ENCODE results near the gene C11orf52. TPM values are rescaled to one million over a fixed set of nuclear protein-coding genes. Genes with fewer than 3 reads are reported as not detected.

C11orf52 gene
- total and polyA plus RNA-seq, 2 of the 4 experiments (the other 2 are of a cell fraction), result 0.90 to 1.1 TPM

GRCh38 chr11:111906680-111907079 lies 12.0 kb upstream of the C11orf52 start:
- Histone ChIP-seq H3K23ac (ENCODE audit: low read depth, low read length) (no peak overlapping the region), H4K5ac (ENCODE audit: low read depth, low read length) (no peak overlapping the region), H2BK5ac (ENCODE audit: low read depth, low read length, poor library complexity, severe bottlenecking) (no peak overlapping the region), H3K4me2 (ENCODE audit: low read depth, low read length) (no peak overlapping the region), H3K4me1 (ENCODE audit: control insufficient read depth, insufficient read depth, low read length) (peaks cover 13% of the 10 kb centered on the region), H3K79me1 (ENCODE audit: low read depth in 1 of 2, low read length in 2 of 2) (peaks cover 0 to 8% of the 10 kb centered on the region in 2 experiments; a peak in 1 of 4 replicates), H2AK5ac (ENCODE audit: low read depth, low read length) (no peak overlapping the region), H4K91ac (ENCODE audit: insufficient read depth, low read depth, low read length) (no peak overlapping the region), H3K4ac (ENCODE audit: low read depth, low read length) (no peak overlapping the region), H3K18ac (ENCODE audit: low read depth, low read length) (no peak overlapping the region), H2AK9ac (replicated peaks; ENCODE audit: low read depth, low read length, poor library complexity) (no peak overlapping the region), H3K9me3 (ENCODE audit: control insufficient read depth, insufficient read depth, low read length) (no peaks in the 10 kb centered on the region), H3K14ac (replicated peaks; ENCODE audit: low read depth, low read length) (no peak overlapping the region), H3K9ac (ENCODE audit: low read depth, low read length) (no peak overlapping the region), H3K36me3 (ENCODE audit: control insufficient read depth, insufficient read depth, low read length) (no peaks in the 10 kb centered on the region), H2BK20ac (ENCODE audit: low read depth, low read length) (no peak overlapping the region; the same call in 1 of the 2 replicates), H3K56ac (ENCODE audit: extremely low read depth, insufficient read depth, low read length) (no peak overlapping the region), H2BK15ac (ENCODE audit: low read depth, low read length) (no peak overlapping the region), H2BK120ac (ENCODE audit: low read depth, low read length) (no peak overlapping the region), H4K20me1 (ENCODE audit: insufficient read depth, low read length) (no peaks in the 10 kb centered on the region), H4K8ac (ENCODE audit: low read depth in 2 of 2, low read length in 2 of 2) (no peak overlapping the region), H3K9me1 (ENCODE audit: insufficient read depth, low read length) (no peaks in the 10 kb centered on the region), H3K27ac (ENCODE audit: insufficient read depth, low read length) (no peak overlapping the region), H3K4me3 (ENCODE audit: insufficient read depth, low read depth, low read length) (no peak overlapping the region), H2AFZ (replicated peaks; ENCODE audit: low read length, poor library complexity) (no peak overlapping the region), H3K27me3 (ENCODE audit: control insufficient read depth, insufficient read depth, low read length) (no peaks in the 10 kb centered on the region; the same call in 1 of the 2 replicates)
- no TSS peak for BruUV-seq (replicated peaks)
- no CpG with 5 or more reads among the region's 1 CpG for whole genome bisulfite sequencing, 2 experiments (ENCODE audit: extremely low coverage in 2 of 2, insufficient read length in 1 of 2)
- POLR2A ChIA-PET (ENCODE audit: unreplicated experiment), result no interaction called here
- intact Hi-C loops (cut with micrococcal nuclease), result no loop called here
- TF ChIP-seq FOS (IDR thresholded peaks at IDR 0.05; ENCODE audit: low read depth, low read length) (no peak), CHD1 (IDR thresholded peaks at IDR 0.05; ENCODE audit: low read depth, low read length) (no peak), POLR2A (IDR thresholded peaks at IDR 0.05; ENCODE audit: low read depth, low read length) (no peak), MAFK (IDR thresholded peaks at IDR 0.05; ENCODE audit: low read depth, low read length) (no peak), RAD21 (IDR thresholded peaks at IDR 0.05; ENCODE audit: low read length) (no peak), RFX5 (IDR thresholded peaks at IDR 0.05; ENCODE audit: low read depth, low read length) (no peak), BHLHE40 (IDR thresholded peaks at IDR 0.05; ENCODE audit: low read depth, low read length) (no peak), MXI1 (IDR thresholded peaks at IDR 0.05; ENCODE audit: borderline replicate concordance, low read depth, low read length) (no peak), MAZ (IDR thresholded peaks at IDR 0.05; ENCODE audit: borderline replicate concordance, low read depth, low read length) (no peak), ELK1 (IDR thresholded peaks at IDR 0.05; ENCODE audit: borderline replicate concordance, low read depth, low read length) (no peak), NFE2L2 (IDR thresholded peaks at IDR 0.05; ENCODE audit: low read depth, low read length) (no peak), RCOR1 (IDR thresholded peaks at IDR 0.05; ENCODE audit: insufficient replicate concordance, low read length) (no peak), SMC3 (IDR thresholded peaks at IDR 0.05; ENCODE audit: low read depth, low read length) (no peak)
- TF ChIP-seq, protein P1, sequence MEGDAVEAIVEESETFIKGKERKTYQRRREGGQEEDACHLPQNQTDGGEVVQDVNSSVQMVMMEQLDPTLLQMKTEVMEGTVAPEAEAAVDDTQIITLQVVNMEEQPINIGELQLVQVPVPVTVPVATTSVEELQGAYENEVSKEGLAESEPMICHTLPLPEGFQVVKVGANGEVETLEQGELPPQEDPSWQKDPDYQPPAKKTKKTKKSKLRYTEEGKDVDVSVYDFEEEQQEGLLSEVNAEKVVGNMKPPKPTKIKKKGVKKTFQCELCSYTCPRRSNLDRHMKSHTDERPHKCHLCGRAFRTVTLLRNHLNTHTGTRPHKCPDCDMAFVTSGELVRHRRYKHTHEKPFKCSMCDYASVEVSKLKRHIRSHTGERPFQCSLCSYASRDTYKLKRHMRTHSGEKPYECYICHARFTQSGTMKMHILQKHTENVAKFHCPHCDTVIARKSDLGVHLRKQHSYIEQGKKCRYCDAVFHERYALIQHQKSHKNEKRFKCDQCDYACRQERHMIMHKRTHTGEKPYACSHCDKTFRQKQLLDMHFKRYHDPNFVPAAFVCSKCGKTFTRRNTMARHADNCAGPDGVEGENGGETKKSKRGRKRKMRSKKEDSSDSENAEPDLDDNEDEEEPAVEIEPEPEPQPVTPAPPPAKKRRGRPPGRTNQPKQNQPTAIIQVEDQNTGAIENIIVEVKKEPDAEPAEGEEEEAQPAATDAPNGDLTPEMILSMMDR (conservative IDR thresholded peaks at IDR 0.05; ENCODE audit: low read depth, low read length), result no peak
- dilution Hi-C loops (cut with HindIII; ENCODE audit: low sequenced_read_pairs, unreplicated experiment), result no loop called here
- ATAC-seq (ENCODE audit: low read depth) (no peak), DNase-seq (no peak)
- in situ Hi-C loops (cut with MboI; ENCODE audit: low sequenced_read_pairs), result no loop called here
- CTCF ChIA-PET, result no interaction called here
